ENCODE data around the gene ELP4. TPM values are rescaled to one million over a fixed set of nuclear protein-coding genes. Genes with fewer than 3 reads are reported as not detected.
"Not testable (repeated sequence)": the region's sequence is repeated elsewhere in the genome, so short reads cannot be mapped to it uniquely, and the experiment has no call there.

ELP4 gene
- total RNA-seq, 1 donor from 2014 or later: 25.6 TPM

- Histone ChIP-seq H3K9me3 (ENCODE audit: control insufficient read depth in 3 of 3, low read length in 3 of 3) (no peaks in the 10 kb centered on the region), H3K4me1 (ENCODE audit: control insufficient read depth in 3 of 3, insufficient read depth in 3 of 3, low read length in 3 of 3) (no peaks in the 10 kb centered on the region), H3K27me3 (ENCODE audit: control insufficient read depth in 3 of 3, insufficient read depth in 3 of 3, low read length in 3 of 3) (no peaks in the 10 kb centered on the region), H3K36me3 (ENCODE audit: control insufficient read depth in 3 of 3, insufficient read depth in 3 of 3, low read length in 3 of 3) (peaks cover 0 to 3% (median 0%) of the 10 kb centered on the region in 3 donors), H3K9ac (ENCODE audit: low read depth in 1 of 3, low read length in 3 of 3) (no peak overlapping the region), H3K4me3 (ENCODE audit: low read length in 3 of 3) (no peak overlapping the region), H3K27ac (ENCODE audit: low read depth, low read length) (no peak overlapping the region)
These were observed 143.0 kb downstream of the ELP4 start for GRCh38 chr11:31652528-31652927.

GRCh38 chr11:31655483-31655882 lies 145.9 kb downstream of the ELP4 start:
- no peaks in the 10 kb centered on the region for H3K4me1 ChIP-seq (ENCODE audit: control insufficient read depth in 3 of 3, insufficient read depth in 3 of 3, low read length in 3 of 3)
- no peak overlapping the region for H3K27ac ChIP-seq (ENCODE audit: low read depth, low read length)
- H3K9ac ChIP-seq (ENCODE audit: low read depth in 1 of 3, low read length in 3 of 3): no peak overlapping the region
- H3K4me3 ChIP-seq (ENCODE audit: low read length in 3 of 3): no peak overlapping the region
- H3K27me3 ChIP-seq (ENCODE audit: control insufficient read depth in 3 of 3, insufficient read depth in 3 of 3, low read length in 3 of 3): no peaks in the 10 kb centered on the region
- no peaks in the 10 kb centered on the region for H3K36me3 ChIP-seq (ENCODE audit: control insufficient read depth in 3 of 3, insufficient read depth in 3 of 3, low read length in 3 of 3)
- no peaks in the 10 kb centered on the region for H3K9me3 ChIP-seq (ENCODE audit: control insufficient read depth in 3 of 3, low read length in 3 of 3)

GRCh38 chr11:31656051-31656450 lies 146.5 kb downstream of the ELP4 start:
- Histone ChIP-seq H3K36me3 (ENCODE audit: control insufficient read depth in 3 of 3, insufficient read depth in 3 of 3, low read length in 3 of 3) (no peaks in the 10 kb centered on the region), H3K9me3 (ENCODE audit: control insufficient read depth in 3 of 3, low read length in 3 of 3) (no peaks in the 10 kb centered on the region), H3K9ac (ENCODE audit: low read depth in 1 of 3, low read length in 3 of 3) (no peak overlapping the region), H3K27me3 (ENCODE audit: control insufficient read depth in 3 of 3, insufficient read depth in 3 of 3, low read length in 3 of 3) (no peaks in the 10 kb centered on the region), H3K4me3 (ENCODE audit: low read length in 3 of 3) (no peak overlapping the region), H3K27ac (ENCODE audit: low read depth, low read length) (no peak overlapping the region), H3K4me1 (ENCODE audit: control insufficient read depth in 3 of 3, insufficient read depth in 3 of 3, low read length in 3 of 3) (no peaks in the 10 kb centered on the region)

- H3K9me3 ChIP-seq (ENCODE audit: control insufficient read depth in 3 of 3, low read length in 3 of 3): no peaks in the 10 kb centered on the region
- H3K27ac ChIP-seq (ENCODE audit: low read depth, low read length): no peak overlapping the region
- H3K9ac ChIP-seq (ENCODE audit: low read depth in 1 of 3, low read length in 3 of 3): no peak overlapping the region
- no peak overlapping the region for H3K4me3 ChIP-seq (ENCODE audit: low read length in 3 of 3)
- no peaks in the 10 kb centered on the region for H3K4me1 ChIP-seq (ENCODE audit: control insufficient read depth in 3 of 3, insufficient read depth in 3 of 3, low read length in 3 of 3)
- H3K27me3 ChIP-seq (ENCODE audit: control insufficient read depth in 3 of 3, insufficient read depth in 3 of 3, low read length in 3 of 3): no peaks in the 10 kb centered on the region
- H3K36me3 ChIP-seq (ENCODE audit: control insufficient read depth in 3 of 3, insufficient read depth in 3 of 3, low read length in 3 of 3): no peaks in the 10 kb centered on the region
These were observed 147.5 kb downstream of the ELP4 start for GRCh38 chr11:31657091-31657490.

- Histone ChIP-seq H3K27ac (ENCODE audit: low read depth, low read length) (no peak overlapping the region), H3K4me3 (ENCODE audit: low read length in 3 of 3) (no peak overlapping the region), H3K4me1 (ENCODE audit: control insufficient read depth in 3 of 3, insufficient read depth in 3 of 3, low read length in 3 of 3) (no peaks in the 10 kb centered on the region), H3K9ac (ENCODE audit: low read depth in 1 of 3, low read length in 3 of 3) (no peak overlapping the region), H3K36me3 (ENCODE audit: control insufficient read depth in 3 of 3, insufficient read depth in 3 of 3, low read length in 3 of 3) (no peaks in the 10 kb centered on the region), H3K9me3 (ENCODE audit: control insufficient read depth in 3 of 3, low read length in 3 of 3) (no peaks in the 10 kb centered on the region), H3K27me3 (ENCODE audit: control insufficient read depth in 3 of 3, insufficient read depth in 3 of 3, low read length in 3 of 3) (no peaks in the 10 kb centered on the region)
These were observed 154.6 kb downstream of the ELP4 start for GRCh38 chr11:31664129-31664528.

- Histone ChIP-seq H3K9me3 (ENCODE audit: control insufficient read depth in 3 of 3, low read length in 3 of 3) (no peaks in the 10 kb centered on the region), H3K4me3 (ENCODE audit: low read length in 3 of 3) (no peak overlapping the region), H3K27me3 (ENCODE audit: control insufficient read depth in 3 of 3, insufficient read depth in 3 of 3, low read length in 3 of 3) (no peaks in the 10 kb centered on the region), H3K36me3 (ENCODE audit: control insufficient read depth in 3 of 3, insufficient read depth in 3 of 3, low read length in 3 of 3) (no peaks in the 10 kb centered on the region), H3K4me1 (ENCODE audit: control insufficient read depth in 3 of 3, insufficient read depth in 3 of 3, low read length in 3 of 3) (no peaks in the 10 kb centered on the region), H3K9ac (ENCODE audit: low read depth in 1 of 3, low read length in 3 of 3) (no peak overlapping the region), H3K27ac (ENCODE audit: low read depth, low read length) (no peak overlapping the region)
These were observed 155.4 kb downstream of the ELP4 start for GRCh38 chr11:31664954-31665353.

- Histone ChIP-seq H3K27ac (ENCODE audit: low read depth, low read length) (no peak overlapping the region), H3K4me3 (ENCODE audit: low read length in 3 of 3) (no peak overlapping the region), H3K4me1 (ENCODE audit: control insufficient read depth in 3 of 3, insufficient read depth in 3 of 3, low read length in 3 of 3) (no peaks in the 10 kb centered on the region), H3K27me3 (ENCODE audit: control insufficient read depth in 3 of 3, insufficient read depth in 3 of 3, low read length in 3 of 3) (no peaks in the 10 kb centered on the region), H3K36me3 (ENCODE audit: control insufficient read depth in 3 of 3, insufficient read depth in 3 of 3, low read length in 3 of 3) (no peaks in the 10 kb centered on the region), H3K9me3 (ENCODE audit: control insufficient read depth in 3 of 3, low read length in 3 of 3) (no peaks in the 10 kb centered on the region), H3K9ac (ENCODE audit: low read depth in 1 of 3, low read length in 3 of 3) (no peak overlapping the region)
These were observed 162.1 kb downstream of the ELP4 start for GRCh38 chr11:31671681-31672080.

GRCh38 chr11:31673108-31673507 lies 163.5 kb downstream of the ELP4 start:
- not testable (repeated sequence) for H3K9ac ChIP-seq (ENCODE audit: low read depth in 1 of 3, low read length in 3 of 3); H3K27me3 ChIP-seq (ENCODE audit: control insufficient read depth in 3 of 3, insufficient read depth in 3 of 3, low read length in 3 of 3); H3K4me3 ChIP-seq (ENCODE audit: low read length in 3 of 3); H3K9me3 ChIP-seq (ENCODE audit: control insufficient read depth in 3 of 3, low read length in 3 of 3); H3K36me3 ChIP-seq (ENCODE audit: control insufficient read depth in 3 of 3, insufficient read depth in 3 of 3, low read length in 3 of 3); H3K4me1 ChIP-seq (ENCODE audit: control insufficient read depth in 3 of 3, insufficient read depth in 3 of 3, low read length in 3 of 3); H3K27ac ChIP-seq (ENCODE audit: low read depth, low read length)

GRCh38 chr11:31676280-31676982 lies 166.9 kb downstream of the ELP4 start:
- no peaks in the 10 kb centered on the region for H3K36me3 ChIP-seq (ENCODE audit: control insufficient read depth in 3 of 3, insufficient read depth in 3 of 3, low read length in 3 of 3)
- no peak overlapping the region for H3K9ac ChIP-seq (ENCODE audit: low read depth in 1 of 3, low read length in 3 of 3)
- no peak overlapping the region for H3K4me3 ChIP-seq (ENCODE audit: low read length in 3 of 3)
- no peaks in the 10 kb centered on the region for H3K27me3 ChIP-seq (ENCODE audit: control insufficient read depth in 3 of 3, insufficient read depth in 3 of 3, low read length in 3 of 3)
- no peaks in the 10 kb centered on the region for H3K4me1 ChIP-seq (ENCODE audit: control insufficient read depth in 3 of 3, insufficient read depth in 3 of 3, low read length in 3 of 3)
- no peak overlapping the region for H3K27ac ChIP-seq (ENCODE audit: low read depth, low read length)
- H3K9me3 ChIP-seq (ENCODE audit: control insufficient read depth in 3 of 3, low read length in 3 of 3): no peaks in the 10 kb centered on the region

- Histone ChIP-seq H3K4me1 (ENCODE audit: control insufficient read depth in 3 of 3, insufficient read depth in 3 of 3, low read length in 3 of 3) (no peaks in the 10 kb centered on the region), H3K9me3 (ENCODE audit: control insufficient read depth in 3 of 3, low read length in 3 of 3) (no peaks in the 10 kb centered on the region), H3K9ac (ENCODE audit: low read depth in 1 of 3, low read length in 3 of 3) (no peak overlapping the region), H3K27ac (ENCODE audit: low read depth, low read length) (no peak overlapping the region), H3K4me3 (ENCODE audit: low read length in 3 of 3) (no peak overlapping the region), H3K27me3 (ENCODE audit: control insufficient read depth in 3 of 3, insufficient read depth in 3 of 3, low read length in 3 of 3) (no peaks in the 10 kb centered on the region), H3K36me3 (ENCODE audit: control insufficient read depth in 3 of 3, insufficient read depth in 3 of 3, low read length in 3 of 3) (no peaks in the 10 kb centered on the region)
These were observed 171.2 kb downstream of the ELP4 start for GRCh38 chr11:31680770-31681169.
